HG02943 (cell line): ENCODE measurements around the gene VPS41.

Experiments
- ATAC-seq: cut with Tn5 transposase; IDR thresholded peaks from one replicate; pipeline ENCODE4 v1.9.1; 2021; ENCODE audit warnings: mild to moderate bottlenecking, low read depth, moderate library complexity; ENCODE audit not compliant: unreplicated experiment

Gene VPS41

GRCh38 chr7:38907766-38908165, 1.2 kb downstream of the VPS41 start:
- no peak for ATAC-seq

GRCh38 chr7:38907066-38907465, 1.9 kb downstream of the VPS41 start:
- ATAC-seq, result no peak

- no peak for ATAC-seq
Measured at GRCh38 chr7:38905056-38905759, 3.8 kb downstream of the VPS41 start.

- ATAC-seq, result no peak
Measured at GRCh38 chr7:38903057-38903456, 5.9 kb downstream of the VPS41 start.

- ATAC-seq, result no peak
Measured at GRCh38 chr7:38902449-38902848, 6.5 kb downstream of the VPS41 start.

GRCh38 chr7:38893061-38893460, 15.9 kb downstream of the VPS41 start:
- ATAC-seq, result no peak

- ATAC-seq, result no peak
Measured at GRCh38 chr7:38890597-38890996, 18.4 kb downstream of the VPS41 start.

- ATAC-seq, result no peak
Measured at GRCh38 chr7:38889872-38890432, 19.0 kb downstream of the VPS41 start.

- ATAC-seq, result no peak
Measured at GRCh38 chr7:38889079-38889478, 19.9 kb downstream of the VPS41 start.

- ATAC-seq, result no peak
Measured at GRCh38 chr7:38886265-38886664, 22.7 kb downstream of the VPS41 start.

- ATAC-seq, result no peak
Measured at GRCh38 chr7:38883706-38884105, 25.3 kb downstream of the VPS41 start.

GRCh38 chr7:38881947-38882684, 26.9 kb downstream of the VPS41 start:
- ATAC-seq, result no peak

GRCh38 chr7:38881015-38881414, 28.0 kb downstream of the VPS41 start:
- no peak for ATAC-seq

- no peak for ATAC-seq
Measured at GRCh38 chr7:38880454-38880853, 28.5 kb downstream of the VPS41 start.

- ATAC-seq, result no peak
Measured at GRCh38 chr7:38880035-38880434, 29.0 kb downstream of the VPS41 start.

- ATAC-seq, result no peak
Measured at GRCh38 chr7:38878694-38879457, 30.1 kb downstream of the VPS41 start.

- no peak for ATAC-seq
Measured at GRCh38 chr7:38873433-38873832, 35.6 kb downstream of the VPS41 start.

GRCh38 chr7:38872202-38872601, 36.8 kb downstream of the VPS41 start:
- no peak for ATAC-seq

- no peak for ATAC-seq
Measured at GRCh38 chr7:38870147-38870546, 38.8 kb downstream of the VPS41 start.

- no peak for ATAC-seq
Measured at GRCh38 chr7:38863601-38864291, 45.2 kb downstream of the VPS41 start.
